ENCODE measurements around the gene HLTF. TPM values are rescaled to one million over a fixed set of nuclear protein-coding genes. Genes with fewer than 3 reads are reported as not detected.

Gene HLTF
- total RNA-seq, 1 donor from 2014 or later = 21.6 TPM

GRCh38 chr3:149058602-149059001 lies 27.7 kb downstream of the HLTF start:
- TF ChIP-seq CTCF (IDR thresholded peaks at IDR 0.05; ENCODE audit: insufficient read depth, low read length, poor library complexity, severe bottlenecking) = no peak

DNA sequence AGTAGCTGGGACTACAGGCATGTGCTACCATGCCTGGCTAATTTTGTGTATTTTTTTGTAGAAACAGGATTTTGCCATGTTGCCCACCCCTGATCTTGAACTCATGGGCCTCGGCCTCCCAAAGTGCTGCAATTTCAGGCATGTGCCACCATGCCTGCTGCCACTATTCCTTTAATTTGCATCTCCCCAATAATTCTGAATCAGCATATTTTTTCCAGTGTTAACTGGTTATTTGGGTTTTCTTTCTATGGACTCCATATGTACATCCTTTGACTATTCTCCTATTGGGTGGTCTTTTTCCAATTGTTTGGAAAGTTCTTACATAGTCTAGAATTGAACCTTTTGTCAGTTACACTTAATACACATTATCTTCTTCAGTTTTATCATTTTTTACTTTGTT lies 28.1 kb downstream of the HLTF start:
- Histone ChIP-seq H3K4me3 (ENCODE audit: low read depth, low read length) (no peak overlapping the region), H3K36me3 (ENCODE audit: control insufficient read depth, insufficient read depth, low read length) (peaks cover 2% of the 10 kb centered on the region), H3K27me3 (ENCODE audit: control insufficient read depth, insufficient read depth, low read length) (no peaks in the 10 kb centered on the region)
- DNase-seq (ENCODE audit: low read depth) = no peak
- TF ChIP-seq CTCF (IDR thresholded peaks at IDR 0.05; ENCODE audit: insufficient read depth, low read length, poor library complexity, severe bottlenecking) = no peak

More at GRCh38 chr3:149058602-149059001, 27.7 kb downstream of the HLTF start:
- H3K27me3 ChIP-seq (ENCODE audit: control insufficient read depth, insufficient read depth, low read length) = no peaks in the 10 kb centered on the region
- H3K36me3 ChIP-seq (ENCODE audit: control insufficient read depth, insufficient read depth, low read length) = peaks cover 2% of the 10 kb centered on the region
- no peak for DNase-seq (ENCODE audit: low read depth)
- H3K4me3 ChIP-seq (ENCODE audit: low read depth, low read length) = no peak overlapping the region

- Histone ChIP-seq H3K4me3 (ENCODE audit: low read depth, low read length) (no peak overlapping the region), H3K27me3 (ENCODE audit: control insufficient read depth, insufficient read depth, low read length) (no peaks in the 10 kb centered on the region), H3K36me3 (ENCODE audit: control insufficient read depth, insufficient read depth, low read length) (peaks cover 2% of the 10 kb centered on the region)
- no peak for TF ChIP-seq CTCF (IDR thresholded peaks at IDR 0.05; ENCODE audit: insufficient read depth, low read length, poor library complexity, severe bottlenecking)
- no peak for DNase-seq (ENCODE audit: low read depth)
Observed at GRCh38 chr3:149055575-149055974, 30.8 kb downstream of the HLTF start.

DNA sequence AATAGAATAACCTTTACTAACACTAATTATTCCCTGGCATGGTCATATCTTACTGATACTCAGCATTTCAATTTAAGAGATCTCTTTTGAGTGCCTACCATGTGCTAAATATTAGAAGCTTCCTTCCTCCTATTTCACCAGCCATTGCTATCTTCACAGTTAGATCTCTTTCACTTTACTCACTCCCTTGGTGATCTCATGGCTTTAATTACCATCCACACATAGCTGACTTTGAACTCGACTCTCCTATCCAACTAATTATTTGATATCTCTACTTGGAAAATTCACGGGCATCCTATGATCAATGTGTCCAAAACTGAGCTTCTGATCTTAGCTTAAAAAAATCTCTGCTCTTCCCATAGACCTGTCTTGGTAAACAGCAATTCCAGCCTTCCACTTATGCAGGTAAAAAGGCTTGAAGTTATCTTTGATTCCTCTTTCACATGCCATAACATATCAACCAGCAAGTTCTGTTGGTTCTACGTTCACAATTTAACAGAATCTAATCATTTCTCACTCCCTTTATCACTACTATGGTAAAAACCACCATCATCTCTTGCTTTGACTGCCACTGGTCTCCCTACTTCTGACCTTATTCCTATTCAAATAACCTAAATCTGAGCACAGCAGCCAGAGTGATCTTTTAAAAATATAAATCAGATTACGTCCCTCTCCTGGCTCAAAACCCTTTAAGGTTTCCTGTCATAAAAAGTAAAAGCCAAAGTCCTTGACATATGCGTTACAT lies 41.8 kb downstream of the HLTF start:
- no peaks in the 10 kb centered on the region for H3K36me3 ChIP-seq (ENCODE audit: control insufficient read depth, insufficient read depth, low read length)
- no peak for DNase-seq (ENCODE audit: low read depth)

GRCh38 chr3:149042789-149043386 lies 43.4 kb downstream of the HLTF start:
- Histone ChIP-seq H3K36me3 (ENCODE audit: control insufficient read depth, insufficient read depth, low read length) (no peaks in the 10 kb centered on the region), H3K4me3 (ENCODE audit: low read depth, low read length) (no peak overlapping the region), H3K27me3 (ENCODE audit: control insufficient read depth, insufficient read depth, low read length) (no peaks in the 10 kb centered on the region)
- no peak for DNase-seq (ENCODE audit: low read depth)
- no peak for TF ChIP-seq CTCF (IDR thresholded peaks at IDR 0.05; ENCODE audit: insufficient read depth, low read length, poor library complexity, severe bottlenecking)

More for the DNA sequence above, 41.8 kb downstream of the HLTF start:
- no peaks in the 10 kb centered on the region for H3K27me3 ChIP-seq (ENCODE audit: control insufficient read depth, insufficient read depth, low read length)
- no peak overlapping the region for H3K4me3 ChIP-seq (ENCODE audit: low read depth, low read length)
- no peak for TF ChIP-seq CTCF (IDR thresholded peaks at IDR 0.05; ENCODE audit: insufficient read depth, low read length, poor library complexity, severe bottlenecking)

Measured in kidney epithelial cell (primary cell).